ENCODE measurements around the gene ZNF423. TPM values are rescaled to one million over a fixed set of nuclear protein-coding genes. Genes with fewer than 3 reads are reported as not detected.

Gene ZNF423
- total and polyA plus RNA-seq, 9 of the 15 experiments (the other 6 are each of a cell fraction or from before 2014, with no cell fraction given): not detected

DNA sequence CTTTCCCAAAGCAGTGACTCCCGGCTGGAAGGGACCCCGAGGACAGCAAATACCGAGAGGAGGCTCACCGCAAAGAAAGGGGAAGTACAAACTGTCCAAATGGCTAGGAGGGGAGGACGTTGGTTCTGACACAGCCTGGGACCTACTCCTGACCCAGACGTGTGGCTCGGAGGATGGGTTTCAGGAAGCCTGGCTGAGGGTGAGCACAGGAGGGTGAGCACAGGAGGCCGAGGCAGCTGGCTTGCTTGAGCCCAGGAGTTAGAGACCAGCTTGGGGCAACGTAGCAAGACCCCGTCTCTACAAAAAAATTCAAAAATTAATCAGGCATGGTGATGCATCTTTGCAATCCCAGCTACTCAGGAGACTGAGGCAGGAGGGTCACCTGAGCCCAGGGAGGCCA, 399.1 kb downstream of the ZNF423 start (continued):
- TF ChIP-seq, protein P1, sequence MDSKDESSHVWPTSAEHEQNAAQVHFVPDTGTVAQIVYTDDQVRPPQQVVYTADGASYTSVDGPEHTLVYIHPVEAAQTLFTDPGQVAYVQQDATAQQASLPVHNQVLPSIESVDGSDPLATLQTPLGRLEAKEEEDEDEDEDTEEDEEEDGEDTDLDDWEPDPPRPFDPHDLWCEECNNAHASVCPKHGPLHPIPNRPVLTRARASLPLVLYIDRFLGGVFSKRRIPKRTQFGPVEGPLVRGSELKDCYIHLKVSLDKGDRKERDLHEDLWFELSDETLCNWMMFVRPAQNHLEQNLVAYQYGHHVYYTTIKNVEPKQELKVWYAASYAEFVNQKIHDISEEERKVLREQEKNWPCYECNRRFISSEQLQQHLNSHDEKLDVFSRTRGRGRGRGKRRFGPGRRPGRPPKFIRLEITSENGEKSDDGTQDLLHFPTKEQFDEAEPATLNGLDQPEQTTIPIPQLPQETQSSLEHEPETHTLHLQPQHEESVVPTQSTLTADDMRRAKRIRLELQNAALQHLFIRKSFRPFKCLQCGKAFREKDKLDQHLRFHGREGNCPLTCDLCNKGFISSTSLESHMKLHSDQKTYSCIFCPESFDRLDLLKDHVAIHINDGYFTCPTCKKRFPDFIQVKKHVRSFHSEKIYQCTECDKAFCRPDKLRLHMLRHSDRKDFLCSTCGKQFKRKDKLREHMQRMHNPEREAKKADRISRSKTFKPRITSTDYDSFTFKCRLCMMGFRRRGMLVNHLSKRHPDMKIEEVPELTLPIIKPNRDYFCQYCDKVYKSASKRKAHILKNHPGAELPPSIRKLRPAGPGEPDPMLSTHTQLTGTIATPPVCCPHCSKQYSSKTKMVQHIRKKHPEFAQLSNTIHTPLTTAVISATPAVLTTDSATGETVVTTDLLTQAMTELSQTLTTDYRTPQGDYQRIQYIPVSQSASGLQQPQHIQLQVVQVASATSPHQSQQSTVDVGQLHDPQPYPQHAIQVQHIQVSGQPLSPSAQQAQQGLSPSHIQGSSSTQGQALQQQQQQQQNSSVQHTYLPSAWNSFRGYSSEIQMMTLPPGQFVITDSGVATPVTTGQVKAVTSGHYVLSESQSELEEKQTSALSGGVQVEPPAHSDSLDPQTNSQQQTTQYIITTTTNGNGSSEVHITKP (IDR thresholded peaks at IDR 0.05; ENCODE audit: partially characterized antibody): no peak
- TF ChIP-seq PRPF4 (IDR thresholded peaks at IDR 0.05; ENCODE audit: insufficient read depth, low read depth, low read length, poor library complexity, severe bottlenecking) (no peak), HDAC8 (tag; IDR thresholded peaks at IDR 0.05) (no peak), DPF2 (IDR thresholded peaks at IDR 0.05) (no peak), CEBPG (CRISPR knock-in tag; IDR thresholded peaks at IDR 0.05) (no peak), CEBPG (tag; conservative IDR thresholded peaks at IDR 0.05 in 1 of 2, IDR thresholded peaks at IDR 0.05 in 1 of 2) (no peak), ZNF785 (CRISPR knock-in tag; IDR thresholded peaks at IDR 0.05) (no peak), CHD2 (IDR thresholded peaks at IDR 0.05; ENCODE audit: low read depth, low read length) (no peak), RCOR1 (IDR thresholded peaks at IDR 0.05; ENCODE audit: borderline replicate concordance in 1 of 2, low read depth in 2 of 2, low read length in 2 of 2) (no peak)
- TF ChIP-seq, protein P2, sequence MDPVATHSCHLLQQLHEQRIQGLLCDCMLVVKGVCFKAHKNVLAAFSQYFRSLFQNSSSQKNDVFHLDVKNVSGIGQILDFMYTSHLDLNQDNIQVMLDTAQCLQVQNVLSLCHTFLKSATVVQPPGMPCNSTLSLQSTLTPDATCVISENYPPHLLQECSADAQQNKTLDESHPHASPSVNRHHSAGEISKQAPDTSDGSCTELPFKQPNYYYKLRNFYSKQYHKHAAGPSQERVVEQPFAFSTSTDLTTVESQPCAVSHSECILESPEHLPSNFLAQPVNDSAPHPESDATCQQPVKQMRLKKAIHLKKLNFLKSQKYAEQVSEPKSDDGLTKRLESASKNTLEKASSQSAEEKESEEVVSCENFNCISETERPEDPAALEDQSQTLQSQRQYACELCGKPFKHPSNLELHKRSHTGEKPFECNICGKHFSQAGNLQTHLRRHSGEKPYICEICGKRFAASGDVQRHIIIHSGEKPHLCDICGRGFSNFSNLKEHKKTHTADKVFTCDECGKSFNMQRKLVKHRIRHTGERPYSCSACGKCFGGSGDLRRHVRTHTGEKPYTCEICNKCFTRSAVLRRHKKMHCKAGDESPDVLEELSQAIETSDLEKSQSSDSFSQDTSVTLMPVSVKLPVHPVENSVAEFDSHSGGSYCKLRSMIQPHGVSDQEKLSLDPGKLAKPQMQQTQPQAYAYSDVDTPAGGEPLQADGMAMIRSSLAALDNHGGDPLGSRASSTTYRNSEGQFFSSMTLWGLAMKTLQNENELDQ (CRISPR knock-in tag; IDR thresholded peaks at IDR 0.05; ENCODE audit: borderline replicate concordance): no peak
